HG03135 (cell line): ENCODE data around the gene PCYOX1L.

ENCODE experiments used
- ATAC-seq: cut with Tn5 transposase; IDR thresholded peaks from one replicate; pipeline ENCODE4 v1.9.1; 2021; ENCODE audit warnings: mild to moderate bottlenecking, moderate library complexity; ENCODE audit not compliant: unreplicated experiment

The PCYOX1L gene

GRCh38 chr5:149367249-149367971 is 9.6 kb downstream of the PCYOX1L start:
- peak; percentile 60 for ATAC-seq

- ATAC-seq = no peak
These were observed 10.3 kb downstream of the PCYOX1L start for GRCh38 chr5:149367972-149368645.

- no peak for ATAC-seq
These were observed 13.0 kb downstream of the PCYOX1L start for GRCh38 chr5:149370878-149371277.

GRCh38 chr5:149371296-149371962 is 13.6 kb downstream of the PCYOX1L start:
- peak; percentile 79 for ATAC-seq

- no peak for ATAC-seq
These were observed 14.4 kb downstream of the PCYOX1L start for GRCh38 chr5:149372076-149372795.

GRCh38 chr5:149372932-149373331 is 15.1 kb downstream of the PCYOX1L start:
- ATAC-seq = no peak

GRCh38 chr5:149374303-149374702 is 16.5 kb downstream of the PCYOX1L start:
- ATAC-seq = no peak

GRCh38 chr5:149374801-149375200 is 17.0 kb downstream of the PCYOX1L start:
- ATAC-seq = no peak

GRCh38 chr5:149375434-149375833 is 17.6 kb downstream of the PCYOX1L start:
- ATAC-seq = no peak

GRCh38 chr5:149376104-149376503 is 18.3 kb downstream of the PCYOX1L start:
- no peak for ATAC-seq

GRCh38 chr5:149376711-149377447 is 19.0 kb downstream of the PCYOX1L start:
- ATAC-seq = no peak

- ATAC-seq = no peak
These were observed 20.5 kb downstream of the PCYOX1L start for GRCh38 chr5:149378241-149378820.

- no peak for ATAC-seq
These were observed 21.4 kb downstream of the PCYOX1L start, which contains the start of gene IL17B for GRCh38 chr5:149379177-149379761. Gene IL17B, minus strand, starts transcription at chr5:149379292. Its CDS starts 67 bp downstream, at chr5:149379225.

GRCh38 chr5:149379818-149380374 is 22.1 kb downstream of the PCYOX1L start:
- ATAC-seq = no peak

GRCh38 chr5:149380466-149381121 is 22.7 kb downstream of the PCYOX1L start:
- no peak for ATAC-seq

- no peak for ATAC-seq
These were observed 23.6 kb downstream of the PCYOX1L start for GRCh38 chr5:149381261-149381985.

GRCh38 chr5:149381986-149382338 is 24.1 kb downstream of the PCYOX1L start:
- peak; percentile 82 for ATAC-seq

GRCh38 chr5:149382517-149383220 is 24.8 kb downstream of the PCYOX1L start:
- no peak for ATAC-seq
